GM12864 (cell line): ENCODE data around the gene TCERG1L.

Experiments used
- DNase-seq: peaks from one replicate; pipeline ENCODE4 v3.0.0-alpha.2; 2011; ENCODE audit warnings: low read depth
- H3K4me3 ChIP-seq: 2 replicates; pipeline ENCODE4 v1.5.1; 2011; ENCODE audit warnings: mild to moderate bottlenecking, low read depth, low read length, control low read depth
- TF ChIP-seq, protein P1 (sequence below): IDR thresholded peaks from 2 replicates; pipeline ENCODE4 v1.5.1; 2011; ENCODE audit warnings: low read depth, mild to moderate bottlenecking, moderate library complexity, low read length, control low read depth, inconsistent platforms; ENCODE audit errors: missing control alignments

TCERG1L gene

DNA sequence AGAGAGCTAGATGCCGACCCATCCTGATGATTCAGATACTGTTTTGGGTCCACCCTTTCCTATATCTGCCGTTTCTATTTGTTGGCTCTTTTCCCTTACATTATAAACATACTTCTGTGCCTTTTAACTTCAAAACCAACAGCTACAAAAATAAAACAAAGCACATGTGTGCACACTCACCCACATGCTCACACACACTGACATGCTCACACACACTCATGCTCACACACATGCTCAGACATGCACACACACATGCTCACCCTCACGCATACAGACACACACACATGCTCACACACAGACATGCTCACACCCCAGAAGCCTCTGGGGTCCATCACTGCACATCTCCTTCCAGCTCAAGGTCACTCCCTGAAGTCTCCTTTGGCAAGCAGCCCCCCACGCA, 88.1 kb downstream of the TCERG1L start:
- H3K4me3 ChIP-seq, result no peak overlapping the region
- DNase-seq, result no peak
- TF ChIP-seq, protein P1, sequence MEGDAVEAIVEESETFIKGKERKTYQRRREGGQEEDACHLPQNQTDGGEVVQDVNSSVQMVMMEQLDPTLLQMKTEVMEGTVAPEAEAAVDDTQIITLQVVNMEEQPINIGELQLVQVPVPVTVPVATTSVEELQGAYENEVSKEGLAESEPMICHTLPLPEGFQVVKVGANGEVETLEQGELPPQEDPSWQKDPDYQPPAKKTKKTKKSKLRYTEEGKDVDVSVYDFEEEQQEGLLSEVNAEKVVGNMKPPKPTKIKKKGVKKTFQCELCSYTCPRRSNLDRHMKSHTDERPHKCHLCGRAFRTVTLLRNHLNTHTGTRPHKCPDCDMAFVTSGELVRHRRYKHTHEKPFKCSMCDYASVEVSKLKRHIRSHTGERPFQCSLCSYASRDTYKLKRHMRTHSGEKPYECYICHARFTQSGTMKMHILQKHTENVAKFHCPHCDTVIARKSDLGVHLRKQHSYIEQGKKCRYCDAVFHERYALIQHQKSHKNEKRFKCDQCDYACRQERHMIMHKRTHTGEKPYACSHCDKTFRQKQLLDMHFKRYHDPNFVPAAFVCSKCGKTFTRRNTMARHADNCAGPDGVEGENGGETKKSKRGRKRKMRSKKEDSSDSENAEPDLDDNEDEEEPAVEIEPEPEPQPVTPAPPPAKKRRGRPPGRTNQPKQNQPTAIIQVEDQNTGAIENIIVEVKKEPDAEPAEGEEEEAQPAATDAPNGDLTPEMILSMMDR, result no peak

DNA sequence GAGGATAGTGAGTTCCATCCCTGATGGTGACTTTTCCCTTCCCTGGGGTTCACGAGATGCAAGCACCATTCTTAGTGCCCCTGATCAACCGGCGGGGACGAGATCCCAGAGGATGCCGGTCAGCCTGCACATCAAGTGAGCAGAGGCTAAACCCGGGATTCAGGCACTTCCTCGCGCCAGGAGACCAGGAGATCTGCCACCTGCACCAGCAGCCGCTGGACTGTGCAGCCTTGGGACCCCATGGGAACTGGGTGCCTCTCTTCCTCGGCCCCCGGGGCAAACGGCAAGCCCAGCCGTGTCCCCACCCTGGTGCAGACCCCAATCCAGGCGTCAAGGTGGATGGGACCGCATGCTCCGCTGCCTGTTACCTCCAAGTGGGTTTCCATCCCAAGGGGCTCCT, 88.5 kb downstream of the TCERG1L start:
- TF ChIP-seq, protein P1, result no peak
- no peak overlapping the region for H3K4me3 ChIP-seq
- DNase-seq, result no peak

DNA sequence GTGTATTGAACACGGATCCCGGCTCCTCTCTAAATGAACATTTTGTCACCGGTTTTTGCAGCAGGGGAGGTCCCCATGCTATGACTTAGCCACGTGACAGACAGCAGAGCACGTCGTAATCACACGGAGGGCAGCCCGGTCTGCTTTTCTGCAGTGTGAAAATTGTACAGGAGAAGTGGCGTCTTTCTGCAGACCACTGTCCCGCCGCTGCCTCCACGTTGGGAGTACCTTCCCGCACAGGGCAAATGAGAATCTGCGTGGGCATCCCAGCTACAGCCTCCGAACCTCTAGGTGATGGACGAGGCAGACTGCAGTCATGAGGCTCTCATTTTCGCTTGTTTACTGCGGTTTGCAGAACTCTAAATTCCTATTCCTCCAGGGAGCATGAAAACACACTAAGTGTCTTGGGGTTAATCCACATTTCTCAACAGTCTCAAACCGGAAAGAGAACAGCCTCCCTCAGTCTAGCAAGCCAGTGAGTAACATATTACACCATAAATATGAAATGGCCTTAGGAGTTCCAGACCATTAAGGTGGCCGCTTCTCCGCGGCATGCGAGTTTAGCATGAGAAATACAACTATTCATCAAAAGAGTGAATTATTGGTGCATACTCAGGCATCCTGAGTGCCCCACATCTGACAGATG, 89.8 kb downstream of the TCERG1L start:
- no peak overlapping the region for H3K4me3 ChIP-seq
- no peak for DNase-seq
- TF ChIP-seq, protein P1, result no peak

DNA sequence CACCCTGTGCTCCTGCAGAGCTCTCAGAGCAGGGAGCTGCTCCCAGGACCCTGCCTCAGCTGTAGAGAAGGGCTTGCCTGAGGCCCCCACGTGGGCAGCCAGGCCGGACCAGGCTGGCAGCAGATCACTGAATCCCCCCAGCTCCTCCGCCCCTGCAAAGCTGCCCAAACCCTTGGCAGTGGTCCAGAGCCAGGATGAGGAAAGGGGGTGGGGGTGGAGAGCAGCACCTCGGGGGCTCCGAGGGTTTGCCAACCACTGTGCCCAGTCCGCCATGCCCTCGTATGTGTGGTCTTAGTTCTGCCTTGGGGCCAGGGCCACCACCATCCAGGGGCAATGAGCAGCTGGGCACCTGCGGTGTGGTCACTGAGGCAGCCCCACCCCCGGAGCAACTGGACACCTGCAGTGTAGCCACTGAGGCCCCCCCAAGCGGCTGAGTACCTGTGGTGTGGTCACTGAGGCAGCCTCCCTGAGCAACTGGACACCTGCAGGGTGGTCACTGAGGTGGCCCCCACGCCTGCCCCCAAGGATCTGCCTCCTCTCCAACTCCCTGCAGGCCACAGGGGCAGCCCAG, 90.8 kb downstream of the TCERG1L start:
- DNase-seq, result no peak
- no peak overlapping the region for H3K4me3 ChIP-seq
- TF ChIP-seq, protein P1, result no peak

DNA sequence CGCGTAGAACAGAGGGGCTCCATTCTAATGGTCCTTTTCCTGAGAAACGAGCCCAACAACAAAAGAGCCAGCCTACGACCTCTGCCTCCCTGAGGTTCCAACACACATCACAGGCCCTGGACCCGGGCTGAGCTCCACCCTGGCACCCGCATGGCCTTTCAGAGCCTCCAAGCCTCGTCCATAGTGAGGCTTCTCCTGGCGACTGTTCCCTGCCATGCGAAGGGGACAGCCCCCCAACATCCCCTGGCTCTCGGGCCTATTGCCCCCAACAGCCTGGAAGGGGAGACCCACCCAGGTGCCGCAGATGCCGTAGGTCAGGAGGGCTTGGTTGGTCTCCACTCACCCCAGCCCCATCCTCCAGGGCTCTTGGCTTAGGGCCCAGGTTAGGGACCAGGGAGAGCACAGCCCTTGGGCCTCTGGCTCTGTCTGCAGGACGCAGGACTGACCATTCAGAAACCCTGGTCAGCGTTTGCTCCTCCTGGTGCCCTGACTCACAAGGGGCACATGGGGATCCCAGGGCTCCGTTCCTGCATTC, 91.5 kb downstream of the TCERG1L start:
- TF ChIP-seq, protein P1, result no peak
- no peak overlapping the region for H3K4me3 ChIP-seq
- no peak for DNase-seq

DNA sequence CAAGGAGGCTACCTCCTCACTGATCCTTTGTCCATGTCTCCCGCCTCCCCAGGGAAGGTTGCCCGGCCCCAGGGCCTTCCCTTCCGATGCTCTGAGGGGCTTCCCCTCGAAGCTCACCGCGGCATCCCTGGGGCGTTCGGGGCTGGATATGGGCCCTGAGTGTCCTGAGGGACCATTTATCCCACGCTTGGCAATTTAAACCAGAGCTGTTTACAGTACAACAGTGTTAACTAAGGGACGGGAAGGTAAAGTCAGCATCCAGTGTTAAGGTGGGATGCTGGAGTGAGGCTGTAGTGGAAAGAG, 92.0 kb downstream of the TCERG1L start:
- TF ChIP-seq, protein P1, result no peak
- no peak for DNase-seq
- no peak overlapping the region for H3K4me3 ChIP-seq
